BLaER1 treated with 17β-estradiol and CSF1 and Interleukin-3, amounts not matched to agents 10 nM and 100 nM (cell line): Measurements from ENCODE around the gene CSNK1D.
"Not testable (repeated sequence)": the region's sequence is repeated elsewhere in the genome, so short reads cannot be mapped to it uniquely, and the experiment has no call there.

Experiments used
- H3K27ac ChIP-seq, 11 experiments: shearing (Covaris generic); formaldehyde crosslinking; 2 replicates each; pipeline ENCODE4 v1.8.1; 2022
- H3K27me3 ChIP-seq, 11 experiments: shearing (Covaris generic); formaldehyde crosslinking; 2 replicates each; pipeline ENCODE4 v1.8.1; 2022
- H3K36me3 ChIP-seq, 11 experiments: shearing (Covaris generic); formaldehyde crosslinking; 2 replicates each; pipeline ENCODE4 v1.8.1; 2022
- H3K4me1 ChIP-seq, 10 experiments: shearing (Covaris generic); formaldehyde crosslinking; 2 replicates each; pipeline ENCODE4 v1.8.1; 2022
- H3K4me2 ChIP-seq, 11 experiments: shearing (Covaris generic); formaldehyde crosslinking; 2 replicates each; pipeline ENCODE4 v1.8.1; 2022
- H3K4me3 ChIP-seq, 10 experiments: shearing (Covaris generic); formaldehyde crosslinking; 2 replicates each; pipeline ENCODE4 v1.8.1; 2022
- H3K9ac ChIP-seq, 11 experiments: shearing (Covaris generic); formaldehyde crosslinking; 2 replicates each; pipeline ENCODE4 v1.8.1; 2022
- H3K9me3 ChIP-seq, 11 experiments: shearing (Covaris generic); formaldehyde crosslinking; replicated peaks in 1 of 11; 2 replicates each; pipeline ENCODE4 v1.8.1; 2022
- H4K20me1 ChIP-seq, 11 experiments: shearing (Covaris generic); formaldehyde crosslinking; 2 replicates each; pipeline ENCODE4 v1.8.1; 2022
- Cebpa-rat ChIP-seq, 11 experiments: shearing (Covaris generic); IDR thresholded peaks; 2 replicates each; pipeline ENCODE4 v1.8.1; 2022

CSNK1D gene

DNA sequence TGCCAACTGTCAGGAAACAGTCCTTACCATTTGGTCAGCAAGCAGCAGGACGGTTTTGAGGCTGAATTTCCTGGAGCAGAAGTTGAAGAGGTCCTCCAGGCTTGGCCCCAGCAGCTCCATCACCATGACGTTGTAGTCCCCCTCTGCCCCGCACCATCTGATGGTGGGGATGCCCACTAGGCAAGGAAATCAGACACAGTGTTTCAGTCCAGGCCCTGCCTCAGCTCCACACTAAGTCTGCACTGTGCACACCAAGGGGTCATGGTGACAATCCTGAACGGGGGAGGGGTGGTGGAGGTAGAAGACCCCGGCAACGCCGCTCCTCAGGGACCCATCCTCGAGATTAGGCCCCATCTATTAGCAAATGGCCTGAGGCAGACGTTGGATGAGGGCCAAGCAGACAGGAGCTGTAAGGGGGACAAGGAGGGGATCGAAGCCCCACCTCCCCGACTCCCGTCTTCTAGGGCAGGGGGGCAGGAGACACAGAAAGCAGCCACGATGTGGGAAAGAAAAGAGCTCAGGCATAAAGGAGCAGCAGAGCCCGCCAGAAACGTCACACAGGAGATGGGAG lies 18.0 kb downstream of the CSNK1D start:
- H3K4me2 ChIP-seq: no peak overlapping the region
- H3K27me3 ChIP-seq: no peaks in the 10 kb centered on the region
- peaks cover 0 to 10% (median 6%) of the 10 kb centered on the region in 10 experiments; a peak in 9 of 20 replicates for H3K4me1 ChIP-seq
- H3K9ac ChIP-seq: no peak overlapping the region
- peaks cover 92 to 100% (median 100%) of the 10 kb centered on the region in 11 experiments for H3K36me3 ChIP-seq
- peaks cover 94 to 100% (median 100%) of the 10 kb centered on the region in 11 experiments for H4K20me1 ChIP-seq
- TF ChIP-seq Cebpa-rat (IDR thresholded peaks at IDR 0.05): no peak
- no peak overlapping the region for H3K27ac ChIP-seq
- peaks cover 0 to 8% (median 0%) of the 10 kb centered on the region in 11 experiments; a peak in 4 of 22 replicates for H3K9me3 ChIP-seq
- H3K4me3 ChIP-seq: no peak overlapping the region

DNA sequence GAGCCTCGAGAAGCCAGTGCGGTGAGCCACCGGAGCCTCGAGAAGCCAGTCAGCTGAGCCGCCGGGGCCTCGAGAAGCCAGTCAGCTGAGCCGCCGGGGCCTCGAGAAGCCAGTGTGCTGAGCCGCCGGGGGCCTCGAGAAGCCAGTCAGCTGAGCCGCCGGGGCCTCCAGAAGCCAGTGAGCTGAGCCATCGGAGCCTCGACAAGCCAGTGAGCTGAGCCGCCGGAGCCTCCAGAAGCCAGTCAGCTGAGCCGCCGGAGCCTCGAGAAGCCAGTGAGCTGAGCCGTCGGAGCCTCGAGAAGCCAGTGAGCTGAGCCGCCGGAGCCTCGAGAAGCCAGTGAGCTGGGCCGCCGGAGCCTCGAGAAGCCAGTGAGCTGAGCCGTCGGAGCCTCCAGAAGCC lies 18.8 kb downstream of the CSNK1D start:
- peaks cover 93 to 100% (median 100%) of the 10 kb centered on the region in 11 experiments for H3K36me3 ChIP-seq

DNA sequence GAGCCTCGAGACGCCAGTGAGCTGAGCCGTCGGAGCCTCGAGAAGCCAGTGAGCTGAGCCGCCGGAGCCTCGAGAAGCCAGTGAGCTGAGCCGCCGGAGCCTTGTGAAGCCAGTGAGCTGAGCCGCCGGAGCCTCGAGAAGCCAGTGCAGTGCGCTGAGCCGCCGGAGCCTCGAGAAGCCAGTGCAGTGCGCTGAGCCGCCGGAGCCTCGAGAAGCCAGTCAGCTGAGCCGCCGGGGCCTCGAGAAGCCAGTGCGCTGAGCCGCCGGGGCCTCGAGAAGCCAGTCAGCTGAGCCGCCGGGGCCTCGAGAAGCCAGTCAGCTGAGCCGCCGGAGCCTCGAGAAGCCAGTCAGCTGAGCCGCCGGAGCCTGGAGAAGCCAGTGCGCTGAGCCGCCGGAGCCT lies 19.4 kb downstream of the CSNK1D start:
- not testable (repeated sequence) for H3K27ac ChIP-seq, H3K4me2 ChIP-seq, H3K9me3 ChIP-seq, H3K9ac ChIP-seq, H3K27me3 ChIP-seq, H3K4me3 ChIP-seq
- Histone ChIP-seq H3K36me3 (peaks cover 93 to 100% (median 100%) of the 10 kb centered on the region in 11 experiments), H3K4me1 (peaks cover 7 to 23% (median 20%) of the 10 kb centered on the region in 10 experiments), H4K20me1 (peaks cover 97 to 100% (median 100%) of the 10 kb centered on the region in 11 experiments)

More for the DNA sequence above, 18.8 kb downstream of the CSNK1D start:
- not testable (repeated sequence) for H3K27ac ChIP-seq, H3K27me3 ChIP-seq, H3K9me3 ChIP-seq, H3K4me3 ChIP-seq, H3K9ac ChIP-seq, H3K4me2 ChIP-seq
- Histone ChIP-seq H4K20me1 (peaks cover 97 to 100% (median 100%) of the 10 kb centered on the region in 11 experiments), H3K4me1 (peaks cover 6 to 17% (median 14%) of the 10 kb centered on the region in 10 experiments; a peak in 17 of 20 replicates)

DNA sequence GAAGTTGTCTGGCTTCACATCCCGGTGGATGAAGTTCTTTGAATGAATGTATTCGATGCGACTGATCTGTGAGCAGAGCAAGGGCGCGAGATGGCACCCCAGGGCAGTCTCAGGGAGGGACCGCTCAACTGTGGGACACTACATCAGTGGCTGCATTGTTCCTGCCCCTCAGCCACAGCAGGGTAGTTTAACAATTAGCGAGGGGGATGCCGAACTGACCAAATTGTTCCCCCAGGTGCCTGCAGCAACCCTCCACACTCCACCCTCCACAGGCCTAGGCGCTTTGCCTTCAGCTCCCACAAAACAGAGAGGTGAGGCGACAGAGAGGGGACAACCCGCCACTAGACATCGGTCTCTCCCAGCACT lies 20.3 kb downstream of the CSNK1D start:
- peaks cover 17 to 33% (median 29%) of the 10 kb centered on the region in 10 experiments for H3K4me1 ChIP-seq
- no peak overlapping the region for H3K4me3 ChIP-seq
- no peak overlapping the region for H3K9ac ChIP-seq
- no peak overlapping the region for H3K4me2 ChIP-seq
- H3K27me3 ChIP-seq: no peaks in the 10 kb centered on the region
- peaks cover 0 to 8% (median 0%) of the 10 kb centered on the region in 11 experiments; a peak in 3 of 22 replicates for H3K9me3 ChIP-seq
- no peak for TF ChIP-seq Cebpa-rat (IDR thresholded peaks at IDR 0.05)
- H3K36me3 ChIP-seq: peaks cover 93 to 100% (median 100%) of the 10 kb centered on the region in 11 experiments
- peaks cover 97 to 100% (median 100%) of the 10 kb centered on the region in 11 experiments for H4K20me1 ChIP-seq
- H3K27ac ChIP-seq: no peak overlapping the region

DNA sequence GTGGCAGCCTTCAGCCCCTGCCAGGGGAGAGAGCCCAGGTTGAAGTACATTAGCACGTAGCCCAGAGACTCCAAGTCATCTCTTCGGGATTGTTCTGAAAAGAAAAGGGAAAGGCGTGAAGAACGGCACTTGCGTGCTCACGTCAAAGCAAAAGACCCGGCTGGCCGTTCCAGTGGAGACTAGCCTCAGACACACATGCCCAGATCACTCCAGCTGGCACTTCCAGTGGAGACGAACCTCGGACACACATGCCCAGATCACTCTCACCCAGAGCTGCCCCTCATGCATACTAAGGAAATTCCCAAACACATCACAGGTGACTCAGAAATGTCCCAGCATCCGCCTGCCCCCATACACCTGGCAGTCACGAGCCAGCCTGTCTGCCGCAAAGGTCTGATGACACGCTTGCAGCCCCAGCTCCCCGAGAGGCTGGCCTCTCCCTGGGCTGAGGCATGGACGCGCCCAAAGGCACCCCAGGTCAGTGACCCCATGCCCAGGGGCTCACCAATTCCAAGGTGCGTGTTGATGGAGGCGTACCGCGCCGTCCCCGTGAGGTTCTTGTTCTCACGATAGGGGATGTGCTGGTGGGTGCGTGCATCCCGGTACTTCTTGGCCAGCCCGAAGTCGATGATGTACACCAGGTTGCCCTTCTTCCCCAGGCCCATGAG lies 20.9 kb downstream of the CSNK1D start:
- H3K4me2 ChIP-seq: no peak overlapping the region
- H3K36me3 ChIP-seq: peaks cover 93 to 100% (median 100%) of the 10 kb centered on the region in 11 experiments
- H4K20me1 ChIP-seq: peaks cover 97 to 100% (median 100%) of the 10 kb centered on the region in 11 experiments

DNA sequence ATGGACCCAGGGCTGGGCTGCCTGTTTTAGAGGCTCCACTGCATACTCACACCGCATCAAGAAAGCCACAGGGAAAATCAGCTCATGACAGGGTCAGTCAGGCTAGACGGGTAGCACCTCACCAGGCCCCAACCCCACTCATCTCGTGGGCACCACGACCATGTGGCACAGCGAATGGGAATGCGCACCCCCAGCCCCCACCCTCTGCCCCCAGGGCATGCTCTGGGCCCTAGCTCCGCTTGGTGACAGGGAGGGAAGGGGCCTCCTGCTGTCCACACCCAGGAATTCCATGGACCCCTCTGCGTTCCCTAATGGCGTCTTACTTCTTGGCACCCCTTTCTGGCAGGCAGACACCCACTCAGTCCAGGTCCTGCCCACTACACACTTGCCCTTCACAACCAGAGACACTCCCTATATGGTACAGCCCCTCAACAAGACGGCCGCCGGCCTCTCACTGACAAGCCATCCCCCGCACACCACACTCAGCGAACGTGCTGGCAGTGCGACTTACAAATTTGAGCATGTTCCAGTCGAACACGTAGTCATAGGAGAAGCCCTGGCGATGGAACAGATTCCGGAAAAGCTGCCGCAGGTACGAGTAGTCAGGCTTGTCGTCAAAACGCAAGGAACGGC lies 22.5 kb downstream of the CSNK1D start:
- peak overlapping the region in 2 of 11 experiments; percentile 26 to 44; a peak in 2 of 22 replicates for H3K9ac ChIP-seq
- H3K4me3 ChIP-seq: no peak overlapping the region
- no peak for TF ChIP-seq Cebpa-rat (IDR thresholded peaks at IDR 0.05)
- peaks cover 97 to 100% (median 100%) of the 10 kb centered on the region in 11 experiments for H4K20me1 ChIP-seq
- no peak overlapping the region for H3K27ac ChIP-seq
- H3K4me2 ChIP-seq: peak overlapping the region in 2 of 11 experiments; percentile 5 to 14; a peak in 3 of 22 replicates
- no peaks in the 10 kb centered on the region for H3K27me3 ChIP-seq
- H3K36me3 ChIP-seq: peaks cover 93 to 100% (median 99%) of the 10 kb centered on the region in 11 experiments
- H3K4me1 ChIP-seq: peaks cover 36 to 54% (median 50%) of the 10 kb centered on the region in 10 experiments
- peaks cover 0 to 8% (median 0%) of the 10 kb centered on the region in 11 experiments; a peak in 3 of 22 replicates for H3K9me3 ChIP-seq

More for the DNA sequence above, 20.9 kb downstream of the CSNK1D start:
- H3K4me1 ChIP-seq: peaks cover 22 to 38% (median 35%) of the 10 kb centered on the region in 10 experiments
- no peak for TF ChIP-seq Cebpa-rat (IDR thresholded peaks at IDR 0.05)
- H3K9me3 ChIP-seq: peaks cover 0 to 8% (median 0%) of the 10 kb centered on the region in 11 experiments; a peak in 3 of 22 replicates
- H3K27ac ChIP-seq: no peak overlapping the region
- H3K9ac ChIP-seq: no peak overlapping the region
- H3K27me3 ChIP-seq: no peaks in the 10 kb centered on the region
- H3K4me3 ChIP-seq: no peak overlapping the region

DNA sequence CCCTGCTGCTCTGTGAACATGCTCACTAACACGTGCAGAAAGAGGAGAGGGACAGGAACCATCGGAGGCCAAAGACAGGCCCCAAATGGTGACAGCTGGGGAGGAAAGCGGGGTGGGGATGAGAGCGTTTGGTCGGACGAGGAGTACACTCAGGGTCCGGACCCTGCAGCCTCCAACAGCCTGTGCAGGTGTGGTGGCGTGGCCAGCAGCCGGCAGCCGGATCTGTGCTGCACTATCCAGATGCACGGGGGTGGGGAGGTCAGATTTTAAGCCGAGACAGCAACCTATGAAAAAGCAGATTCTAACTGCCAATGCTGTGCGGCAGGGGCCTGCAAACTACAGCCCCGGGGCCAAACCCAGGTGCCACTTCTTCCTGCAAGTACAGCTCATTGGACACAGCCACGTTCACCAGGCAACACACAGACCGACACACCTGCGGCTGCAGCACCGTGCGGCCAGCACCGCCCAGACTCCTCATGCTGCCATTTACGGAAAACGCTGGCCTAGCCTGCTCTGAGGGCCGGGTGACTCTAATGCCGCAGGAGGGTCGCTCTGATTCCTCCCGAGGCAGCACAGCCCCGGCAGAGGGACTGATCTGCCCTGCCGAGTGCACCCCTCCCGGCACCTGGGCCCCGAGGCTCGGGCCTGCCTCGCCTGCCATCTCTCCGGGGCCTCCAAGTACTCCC lies 23.5 kb downstream of the CSNK1D start:
- no peak for TF ChIP-seq Cebpa-rat (IDR thresholded peaks at IDR 0.05)
- Histone ChIP-seq H3K27me3 (no peaks in the 10 kb centered on the region), H3K4me2 (peak overlapping the region in 4 of 11 experiments; percentile 7 to 72 (median 13); a peak in 7 of 22 replicates), H3K27ac (no peak overlapping the region), H3K4me3 (no peak overlapping the region), H3K9ac (peak overlapping the region in 2 of 11 experiments; percentile 26 to 37; a peak in 5 of 22 replicates), H4K20me1 (peaks cover 97 to 100% (median 100%) of the 10 kb centered on the region in 11 experiments), H3K36me3 (peaks cover 93 to 100% (median 99%) of the 10 kb centered on the region in 11 experiments), H3K4me1 (peaks cover 36 to 63% (median 54%) of the 10 kb centered on the region in 10 experiments), H3K9me3 (peaks cover 0 to 5% (median 0%) of the 10 kb centered on the region in 11 experiments; a peak in 3 of 22 replicates)

DNA sequence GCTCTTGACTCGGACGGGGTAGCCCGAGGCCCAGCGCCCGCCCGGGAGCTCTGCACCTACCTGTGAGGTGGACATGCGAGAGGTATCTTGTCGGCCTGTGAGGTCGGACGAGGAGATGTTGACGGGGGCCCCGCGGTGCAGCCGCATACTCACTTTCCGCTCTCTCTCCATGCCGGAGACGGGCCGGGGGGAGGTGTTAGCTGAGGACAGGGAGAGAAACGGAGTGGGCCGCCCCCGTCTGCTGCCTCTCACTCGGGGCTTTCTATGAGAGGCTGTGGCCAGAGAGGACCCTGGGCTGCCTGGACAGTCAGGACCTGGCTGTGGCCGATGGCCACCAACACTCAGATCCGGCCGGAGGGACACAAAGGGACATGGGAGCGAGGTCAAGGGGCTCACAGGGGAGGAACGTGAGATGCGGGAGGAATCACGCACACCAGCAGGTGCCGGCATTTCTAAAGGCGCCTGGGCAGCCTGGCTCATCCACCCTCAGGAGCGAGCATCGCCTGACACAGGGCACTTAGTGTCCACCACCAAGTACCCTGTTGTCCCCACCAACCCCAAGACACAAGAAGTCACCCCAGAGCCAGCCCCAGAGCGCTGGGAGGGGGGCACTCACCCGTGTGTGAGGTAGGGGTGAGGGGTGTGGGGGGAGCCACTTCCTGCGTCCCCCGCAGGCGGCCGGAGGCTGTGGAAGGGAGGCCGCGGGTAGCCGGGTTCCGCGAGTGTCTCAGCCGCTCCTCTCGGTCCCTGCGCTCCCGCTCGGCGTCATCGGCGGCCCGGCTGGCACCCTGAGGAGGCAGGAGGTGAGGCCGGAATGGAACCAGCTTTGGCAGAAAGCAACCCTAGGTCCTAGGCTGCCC lies 24.5 kb downstream of the CSNK1D start:
- TF ChIP-seq Cebpa-rat (IDR thresholded peaks at IDR 0.05): no peak
- Histone ChIP-seq H3K4me1 (peaks cover 36 to 67% (median 54%) of the 10 kb centered on the region in 10 experiments), H4K20me1 (peaks cover 100% of the 10 kb centered on the region in 11 experiments), H3K36me3 (peaks cover 98 to 100% (median 100%) of the 10 kb centered on the region in 11 experiments), H3K9me3 (no peaks in the 10 kb centered on the region), H3K4me3 (no peak overlapping the region), H3K4me2 (peak overlapping the region; percentile 51 to 91 (median 72); a peak in 21 of 22 replicates), H3K27me3 (no peaks in the 10 kb centered on the region), H3K27ac (no peak overlapping the region), H3K9ac (peak overlapping the region in 7 of 11 experiments; percentile 23 to 67 (median 54); a peak in 9 of 22 replicates)
